Loucy (cell line): Measurements from ENCODE around the gene POLR3G.

Source experiments
- EZH2phosphoT487 ChIP-seq: fragments of 200-600 bp; IDR thresholded peaks from 2 replicates; pipeline ENCODE4 v1.6.1; 2018; ENCODE audit warnings: antibody characterized with exemption, mild to moderate bottlenecking, moderate library complexity, borderline replicate concordance
- TF ChIP-seq, protein P1 (sequence below): fragments of 200-600 bp; sonication (generic); conservative IDR thresholded peaks from 2 replicates; pipeline ENCODE4 v1.5.1; 2014; ENCODE audit warnings: mild to moderate bottlenecking, antibody characterized with exemption, low read length

DNA sequence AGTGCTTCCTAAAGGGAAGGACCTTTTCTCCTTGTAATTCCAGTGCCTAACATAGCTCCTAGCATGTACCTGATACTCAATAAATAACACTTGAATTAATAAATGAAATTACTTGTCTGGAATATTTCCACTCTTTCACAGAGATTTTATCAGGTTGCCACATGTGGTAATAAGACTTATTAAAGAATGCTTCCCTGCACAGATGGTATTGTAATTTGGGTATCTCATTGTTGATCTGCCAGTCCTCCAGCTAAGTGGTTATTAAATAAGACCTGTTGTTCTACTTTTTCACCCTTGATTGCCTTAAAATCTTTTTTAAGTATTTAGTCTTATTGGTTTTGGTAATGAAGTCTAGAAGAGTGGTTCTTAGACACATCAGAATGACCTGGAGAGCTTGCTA, 37.0 kb upstream of the POLR3G start:
- TF ChIP-seq, protein P1, sequence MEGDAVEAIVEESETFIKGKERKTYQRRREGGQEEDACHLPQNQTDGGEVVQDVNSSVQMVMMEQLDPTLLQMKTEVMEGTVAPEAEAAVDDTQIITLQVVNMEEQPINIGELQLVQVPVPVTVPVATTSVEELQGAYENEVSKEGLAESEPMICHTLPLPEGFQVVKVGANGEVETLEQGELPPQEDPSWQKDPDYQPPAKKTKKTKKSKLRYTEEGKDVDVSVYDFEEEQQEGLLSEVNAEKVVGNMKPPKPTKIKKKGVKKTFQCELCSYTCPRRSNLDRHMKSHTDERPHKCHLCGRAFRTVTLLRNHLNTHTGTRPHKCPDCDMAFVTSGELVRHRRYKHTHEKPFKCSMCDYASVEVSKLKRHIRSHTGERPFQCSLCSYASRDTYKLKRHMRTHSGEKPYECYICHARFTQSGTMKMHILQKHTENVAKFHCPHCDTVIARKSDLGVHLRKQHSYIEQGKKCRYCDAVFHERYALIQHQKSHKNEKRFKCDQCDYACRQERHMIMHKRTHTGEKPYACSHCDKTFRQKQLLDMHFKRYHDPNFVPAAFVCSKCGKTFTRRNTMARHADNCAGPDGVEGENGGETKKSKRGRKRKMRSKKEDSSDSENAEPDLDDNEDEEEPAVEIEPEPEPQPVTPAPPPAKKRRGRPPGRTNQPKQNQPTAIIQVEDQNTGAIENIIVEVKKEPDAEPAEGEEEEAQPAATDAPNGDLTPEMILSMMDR = no peak
- TF ChIP-seq EZH2phosphoT487 = no peak
